ENCODE data around the gene DGKD. TPM values are rescaled to one million over a fixed set of nuclear protein-coding genes. Genes with fewer than 3 reads are reported as not detected.

The DGKD gene
- polyA plus RNA-seq, 3 donors: 14.5 to 67.5 (median 16.6) TPM

DNA sequence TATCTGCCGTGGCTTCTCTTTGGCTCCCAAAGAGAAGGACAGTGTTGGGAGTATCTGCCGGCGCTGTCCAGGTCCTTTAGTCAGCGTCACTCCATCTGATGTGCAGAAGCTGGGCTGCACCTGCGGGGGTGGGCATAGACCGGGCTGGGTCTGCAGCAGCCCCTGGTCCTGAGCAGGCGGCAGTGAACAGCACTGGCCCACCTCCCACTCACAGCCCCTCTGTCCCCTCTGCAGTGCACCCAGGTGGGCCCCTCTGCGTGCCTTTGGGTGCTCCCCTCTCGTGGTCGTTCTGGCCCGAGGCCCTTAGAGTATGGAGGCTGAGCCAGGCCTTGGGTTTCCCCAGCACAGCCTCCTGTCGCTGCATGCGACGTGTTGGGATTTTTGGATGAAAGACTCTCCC is 116.5 kb downstream of the DGKD start:
- H3K4me1 ChIP-seq (ENCODE audit: control insufficient read depth in 1 of 2, insufficient read depth in 2 of 2, low read length in 2 of 2): no peaks in the 10 kb centered on the region
- Mint-ChIP-seq H3K4me1 (no peaks in the 10 kb centered on the region), H3K27me3 (ENCODE audit: low read depth in 3 of 3) (peaks cover 0 to 2% (median 0%) of the 10 kb centered on the region in 3 donors), H3K27ac (no peak overlapping the region), H3K4me3 (no peak overlapping the region), H3K9me3 (peaks cover 0 to 2% (median 0%) of the 10 kb centered on the region in 7 donors), H3K36me3 (peaks cover 69 to 79% of the 10 kb centered on the region in 2 donors)
- no peak overlapping the region for H3K9ac ChIP-seq (ENCODE audit: insufficient read depth, low read length, poor library complexity, severe bottlenecking)
- H3K4me3 ChIP-seq (replicated peaks in 1 of 3; ENCODE audit: low read depth in 2 of 3, low read length in 3 of 3): no peak overlapping the region
- no peak overlapping the region for H3K4me2 ChIP-seq (replicated peaks; ENCODE audit: extremely low read depth, low read length, poor library complexity, severe bottlenecking)
- H3K9me3 ChIP-seq (replicated peaks in 1 of 2; ENCODE audit: control insufficient read depth in 1 of 2, insufficient read depth in 1 of 2, low read length in 2 of 2): no peaks in the 10 kb centered on the region
- no peak overlapping the region for H2AFZ ChIP-seq (ENCODE audit: insufficient read depth, low read depth, low read length, poor library complexity, severe bottlenecking)
- no peak for TF ChIP-seq CTCF (IDR thresholded peaks at IDR 0.05)
- no peaks in the 10 kb centered on the region for H3K79me2 ChIP-seq (ENCODE audit: insufficient read depth, low read length)
- H3K36me3 ChIP-seq (replicated peaks in 1 of 2; ENCODE audit: control insufficient read depth in 1 of 2, insufficient read depth in 2 of 2, low read length in 2 of 2): peaks cover 67 to 82% of the 10 kb centered on the region in 2 donors
- peaks cover 42% of the 10 kb centered on the region for H4K20me1 ChIP-seq (ENCODE audit: insufficient read depth, low read length)
- intact Hi-C loops (cut with micrococcal nuclease): no loop called here
- H3K27ac ChIP-seq (ENCODE audit: low read depth in 1 of 2, low read length in 2 of 2): no peak overlapping the region
- H3K27me3 ChIP-seq (ENCODE audit: control insufficient read depth in 2 of 2, insufficient read depth in 2 of 2, low read length in 2 of 2): no peaks in the 10 kb centered on the region
- no peak for DNase-seq
- 98% methylated on average over 11 of the region's 14 CpGs for WGBS (ENCODE audit: insufficient coverage)

GRCh38 chr2:233471291-233472035 is 117.2 kb downstream of the DGKD start:
- Histone ChIP-seq H2AFZ (ENCODE audit: insufficient read depth, low read depth, low read length, poor library complexity, severe bottlenecking) (no peak overlapping the region), H3K79me2 (ENCODE audit: insufficient read depth, low read length) (no peaks in the 10 kb centered on the region), H3K9ac (ENCODE audit: insufficient read depth, low read length, poor library complexity, severe bottlenecking) (no peak overlapping the region), H3K4me3 (replicated peaks in 1 of 3; ENCODE audit: low read depth in 2 of 3, low read length in 3 of 3) (no peak overlapping the region), H3K9me3 (replicated peaks in 1 of 2; ENCODE audit: control insufficient read depth in 1 of 2, insufficient read depth in 1 of 2, low read length in 2 of 2) (no peaks in the 10 kb centered on the region), H4K20me1 (ENCODE audit: insufficient read depth, low read length) (peaks cover 42% of the 10 kb centered on the region), H3K36me3 (replicated peaks in 1 of 2; ENCODE audit: control insufficient read depth in 1 of 2, insufficient read depth in 2 of 2, low read length in 2 of 2) (peaks cover 63 to 82% of the 10 kb centered on the region in 2 donors), H3K4me2 (replicated peaks; ENCODE audit: extremely low read depth, low read length, poor library complexity, severe bottlenecking) (no peak overlapping the region), H3K27me3 (ENCODE audit: control insufficient read depth in 2 of 2, insufficient read depth in 2 of 2, low read length in 2 of 2) (no peaks in the 10 kb centered on the region), H3K27ac (ENCODE audit: low read depth in 1 of 2, low read length in 2 of 2) (no peak overlapping the region), H3K4me1 (ENCODE audit: control insufficient read depth in 1 of 2, insufficient read depth in 2 of 2, low read length in 2 of 2) (no peaks in the 10 kb centered on the region)
- WGBS (ENCODE audit: insufficient coverage): 100% methylated on average over 7 of the region's 12 CpGs
- Mint-ChIP-seq H3K9me3 (peaks cover 0 to 2% (median 0%) of the 10 kb centered on the region in 7 donors), H3K4me1 (no peaks in the 10 kb centered on the region), H3K4me3 (no peak overlapping the region), H3K36me3 (peaks cover 68 to 78% of the 10 kb centered on the region in 2 donors), H3K27ac (no peak overlapping the region), H3K27me3 (ENCODE audit: low read depth in 3 of 3) (peaks cover 0 to 2% (median 0%) of the 10 kb centered on the region in 3 donors)
- DNase-seq: no peak
- TF ChIP-seq CTCF (IDR thresholded peaks at IDR 0.05): no peak
- intact Hi-C loops (cut with micrococcal nuclease): no loop called here
